B cell (primary cell): ENCODE measurements around the gene SLITRK4.

Experiments
- EZH2 ChIP-seq: IDR thresholded peaks from 2 replicates; pipeline ENCODE4 v1.6.1; 2012; ENCODE audit warnings: borderline replicate concordance, low read depth, mild to moderate bottlenecking, moderate library complexity, low read length; ENCODE audit not compliant: insufficient read depth, poor library complexity, severe bottlenecking
- TF ChIP-seq, protein P1 (sequence below): fragments of 200-600 bp; IDR thresholded peaks from one replicate; pipeline ENCODE4 v1.8.0; 2022; ENCODE audit warnings: antibody characterized with exemption, mild to moderate bottlenecking

GRCh38 chrX:143648705-143649104, 12.8 kb upstream of the SLITRK4 start:
- TF ChIP-seq, protein P1, sequence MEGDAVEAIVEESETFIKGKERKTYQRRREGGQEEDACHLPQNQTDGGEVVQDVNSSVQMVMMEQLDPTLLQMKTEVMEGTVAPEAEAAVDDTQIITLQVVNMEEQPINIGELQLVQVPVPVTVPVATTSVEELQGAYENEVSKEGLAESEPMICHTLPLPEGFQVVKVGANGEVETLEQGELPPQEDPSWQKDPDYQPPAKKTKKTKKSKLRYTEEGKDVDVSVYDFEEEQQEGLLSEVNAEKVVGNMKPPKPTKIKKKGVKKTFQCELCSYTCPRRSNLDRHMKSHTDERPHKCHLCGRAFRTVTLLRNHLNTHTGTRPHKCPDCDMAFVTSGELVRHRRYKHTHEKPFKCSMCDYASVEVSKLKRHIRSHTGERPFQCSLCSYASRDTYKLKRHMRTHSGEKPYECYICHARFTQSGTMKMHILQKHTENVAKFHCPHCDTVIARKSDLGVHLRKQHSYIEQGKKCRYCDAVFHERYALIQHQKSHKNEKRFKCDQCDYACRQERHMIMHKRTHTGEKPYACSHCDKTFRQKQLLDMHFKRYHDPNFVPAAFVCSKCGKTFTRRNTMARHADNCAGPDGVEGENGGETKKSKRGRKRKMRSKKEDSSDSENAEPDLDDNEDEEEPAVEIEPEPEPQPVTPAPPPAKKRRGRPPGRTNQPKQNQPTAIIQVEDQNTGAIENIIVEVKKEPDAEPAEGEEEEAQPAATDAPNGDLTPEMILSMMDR: no peak
- TF ChIP-seq EZH2: no peak
